H1 (cell line): ENCODE results near the gene ASTN2. TPM values are rescaled to one million over a fixed set of nuclear protein-coding genes. Genes with fewer than 3 reads are reported as not detected.

ENCODE experiments used
- EZH2 ChIP-seq: fragments of 200-600 bp; sonication (generic); IDR thresholded peaks from 2 replicates; pipeline ENCODE4 v1.7.1; 2012; ENCODE audit warnings: low read depth, mild to moderate bottlenecking, moderate library complexity, low read length, inconsistent platforms; ENCODE audit not compliant: severe bottlenecking
- polyA plus RNA-seq, 7 experiments: library from polyadenylated mRNA; depleted of rRNA in 3 of 7; stranded (reverse) in 5 of 7; unstranded in 2 of 7; fragments of >200 nt in 5 of 7; fragments of 200-250 nt in 2 of 7; gene quantifications; 1 replicate in 5 of 7; 2 replicates in 1 of 7; 4 replicates in 1 of 7; pipeline versions ENCODE4 v1.2.1 to v1.2.3, GENCODE V29; 2011 to 2013; ENCODE audit warnings: missing spikeins in 2 of 7, mixed read lengths in 2 of 7
- total RNA-seq: library from RNA; stranded (reverse); fragmentation: NEBNext Ultra II Directional; extraction: Animal tissue kit (Norgen Biotek cat#: 25700); gene quantifications from 2 replicates; pipeline ENCODE4 v1.2.1, GENCODE V29; 2021

ASTN2 gene
- total and polyA plus RNA-seq, 2 of the 8 experiments (the other 6 are each of a cell fraction or from before 2014, with no cell fraction given), result 8.2 to 13.7 TPM

DNA sequence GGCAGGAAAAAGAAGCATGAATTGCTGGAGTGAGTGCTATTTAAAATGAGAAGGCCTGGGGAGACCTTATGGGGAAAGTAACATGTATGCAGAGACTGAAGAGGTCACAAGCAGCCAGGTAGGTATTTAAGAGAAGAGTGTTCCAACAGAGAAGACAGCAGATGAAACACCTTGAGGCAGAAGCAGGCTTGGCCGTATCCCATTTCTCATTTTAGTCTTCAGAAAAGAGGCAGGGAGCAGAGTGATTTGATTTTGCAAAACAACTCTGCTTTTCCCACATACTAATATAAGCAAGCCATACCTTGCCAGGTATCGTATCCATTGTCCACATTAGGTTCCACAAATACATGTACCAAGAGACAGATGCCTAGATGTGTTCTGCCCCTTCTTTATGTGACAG, 244.3 kb downstream of the ASTN2 start (continued):
- TF ChIP-seq EZH2, result no peak
